Large intestine (tissue), 12 donors: ENCODE measurements around the gene VRK1. TPM values are rescaled to one million over a fixed set of nuclear protein-coding genes. Genes with fewer than 3 reads are reported as not detected.
A peak's percentile ranks its signal among the peaks of the same experiment; 100 is the strongest.

Experiments used
- DNase-seq, 2 donors: peaks; one replicate each; pipeline versions ENCODE4 v3.0.0 to v3.0.0-alpha.2; 2013
- H3K27ac ChIP-seq: one replicate; pipeline ENCODE4 v1.5.1; 2013; ENCODE audit warnings: low read length
- H3K27me3 ChIP-seq: 2 replicates; pipeline ENCODE4 v1.6.1; 2013; ENCODE audit warnings: low read length; ENCODE audit not compliant: control insufficient read depth, insufficient read depth
- H3K36me3 ChIP-seq: 2 replicates; pipeline ENCODE4 v1.6.1; 2013; ENCODE audit warnings: low read length; ENCODE audit not compliant: control insufficient read depth, insufficient read depth
- H3K4me1 ChIP-seq: one replicate; pipeline ENCODE4 v1.6.1; 2013; ENCODE audit warnings: low read length; ENCODE audit not compliant: control insufficient read depth, insufficient read depth
- H3K4me3 ChIP-seq: one replicate; pipeline ENCODE4 v1.5.1; 2013; ENCODE audit warnings: low read length
- H3K9me3 ChIP-seq: one replicate; pipeline ENCODE4 v1.6.1; 2013; ENCODE audit warnings: mild to moderate bottlenecking, low read depth, low read length, moderate library complexity; ENCODE audit not compliant: control insufficient read depth
- WGBS: methylation state at CpG from one replicate; pipeline ENCODE4 v1.1.5; 2013; ENCODE audit warnings: low lambda C conversion rate; ENCODE audit not compliant: insufficient coverage; 5-methylcytosine and 5-hydroxymethylcytosine counted together
- long read RNA-seq, 11 donors: transcript quantifications; one replicate each; lab custom pipeline, GENCODE V29; 2026
- polyA plus RNA-seq: library from polyadenylated mRNA; unstranded; fragments of 120-200 nt; gene quantifications from one replicate; pipeline ENCODE4 v1.2.1, GENCODE V29; 2013

Gene VRK1, protein sequence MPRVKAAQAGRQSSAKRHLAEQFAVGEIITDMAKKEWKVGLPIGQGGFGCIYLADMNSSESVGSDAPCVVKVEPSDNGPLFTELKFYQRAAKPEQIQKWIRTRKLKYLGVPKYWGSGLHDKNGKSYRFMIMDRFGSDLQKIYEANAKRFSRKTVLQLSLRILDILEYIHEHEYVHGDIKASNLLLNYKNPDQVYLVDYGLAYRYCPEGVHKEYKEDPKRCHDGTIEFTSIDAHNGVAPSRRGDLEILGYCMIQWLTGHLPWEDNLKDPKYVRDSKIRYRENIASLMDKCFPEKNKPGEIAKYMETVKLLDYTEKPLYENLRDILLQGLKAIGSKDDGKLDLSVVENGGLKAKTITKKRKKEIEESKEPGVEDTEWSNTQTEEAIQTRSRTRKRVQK
- 13.3 TPM for polyA plus RNA-seq
- long read RNA-seq, donor 1, transcript VRK1-201 (13 exons, 1,745 nt), result major isoform, 5 of 5 reads
- long read RNA-seq, donor 1, partial matches to known transcripts, result 0 of 5 reads
- long read RNA-seq, donor 1, other reads (novel, unspliced or antisense), result 0 of 5 reads
- long read RNA-seq, donor 2, transcript VRK1-201 (13 exons, 1,745 nt), result major isoform, 6 of 6 reads
- long read RNA-seq, donor 2, partial matches to known transcripts, result 0 of 6 reads
- long read RNA-seq, donor 2, other reads (novel, unspliced or antisense), result 0 of 6 reads
- long read RNA-seq, donor 3, result 0 reads
- long read RNA-seq, donor 4, partial matches to known transcripts, result 0 of 1 reads
- long read RNA-seq, donor 4, other reads (novel, unspliced or antisense), result 0 of 1 reads
- long read RNA-seq, donor 5, partial matches to known transcripts, result 0 of 4 reads
- long read RNA-seq, donor 5, other reads (novel, unspliced or antisense), result 0 of 4 reads
- long read RNA-seq, donor 6, partial matches to known transcripts, result 0 of 3 reads
- long read RNA-seq, donor 6, other reads (novel, unspliced or antisense), result 0 of 3 reads
- long read RNA-seq, donor 7, partial matches to known transcripts, result 0 of 1 reads
- long read RNA-seq, donor 7, other reads (novel, unspliced or antisense), result 0 of 1 reads
- long read RNA-seq, donor 8, transcript VRK1-201 (13 exons, 1,745 nt), result major isoform, 6 of 6 reads
- long read RNA-seq, donor 8, partial matches to known transcripts, result 0 of 6 reads
- long read RNA-seq, donor 8, other reads (novel, unspliced or antisense), result 0 of 6 reads
- long read RNA-seq, donor 9, partial matches to known transcripts, result 0 of 2 reads
- long read RNA-seq, donor 9, other reads (novel, unspliced or antisense), result 0 of 2 reads
- long read RNA-seq, donor 10, partial matches to known transcripts, result 0 of 6 reads
- long read RNA-seq, donor 10, other reads (novel, unspliced or antisense), result 0 of 6 reads
- long read RNA-seq, donor 11, partial matches to known transcripts, result 0 of 3 reads
- long read RNA-seq, donor 11, other reads (novel, unspliced or antisense), result 0 of 3 reads

DNA sequence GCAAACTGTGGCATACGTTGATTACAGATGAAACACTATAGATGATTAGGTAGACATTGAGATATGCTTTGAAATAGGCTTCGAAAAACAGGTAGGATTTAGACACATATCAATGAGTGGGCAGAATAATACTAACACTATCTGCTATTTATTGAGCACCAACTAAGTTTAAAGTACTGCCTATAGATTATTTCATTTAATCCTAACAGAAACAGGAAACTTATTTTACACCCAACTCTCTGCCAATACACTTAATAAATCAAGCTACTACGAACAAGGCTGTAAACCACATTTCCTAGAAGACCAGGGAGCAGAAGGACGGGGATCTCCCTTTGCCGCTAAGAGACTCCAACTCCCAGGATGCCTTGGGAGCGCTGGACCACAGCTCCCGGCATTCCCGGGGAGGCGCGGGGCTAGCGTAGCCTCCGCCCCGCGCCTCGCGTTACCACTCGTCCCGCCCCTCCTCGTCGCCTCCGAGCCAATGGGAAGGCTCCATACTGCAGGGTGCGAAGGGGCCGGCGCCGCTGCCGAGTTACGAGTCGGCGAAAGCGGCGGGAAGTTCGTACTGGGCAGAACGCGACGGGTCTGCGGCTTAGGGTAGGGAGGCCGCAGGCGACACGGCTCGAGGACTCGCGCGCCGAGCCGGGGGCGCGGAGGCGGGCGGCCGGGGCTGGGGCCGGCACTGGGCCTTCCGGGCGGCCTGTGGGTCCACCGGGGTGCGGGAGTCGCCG lies at the start of gene VRK1:
Gene VRK1, plus strand, starts transcription at position 532 of the 731 bp plus-strand sequence. CDS start 36,090 bp downstream, outside the sequence.
- peak within 1 kb of the TSS; percentile 66 for H3K4me3 ChIP-seq
- peaks cover 2% of the 10 kb centered on the region for H3K27me3 ChIP-seq
- H3K27ac ChIP-seq, result no peak within 1 kb of the TSS
- peaks cover 6% of the 10 kb centered on the region for H3K4me1 ChIP-seq
- peak; percentile 94 to 99 for DNase-seq
- H3K36me3 ChIP-seq, result no peaks in the 10 kb centered on the region
- H3K9me3 ChIP-seq, result no peaks in the 10 kb centered on the region
- WGBS, result 71% methylated on average over 2 of the region's 57 CpGs

DNA sequence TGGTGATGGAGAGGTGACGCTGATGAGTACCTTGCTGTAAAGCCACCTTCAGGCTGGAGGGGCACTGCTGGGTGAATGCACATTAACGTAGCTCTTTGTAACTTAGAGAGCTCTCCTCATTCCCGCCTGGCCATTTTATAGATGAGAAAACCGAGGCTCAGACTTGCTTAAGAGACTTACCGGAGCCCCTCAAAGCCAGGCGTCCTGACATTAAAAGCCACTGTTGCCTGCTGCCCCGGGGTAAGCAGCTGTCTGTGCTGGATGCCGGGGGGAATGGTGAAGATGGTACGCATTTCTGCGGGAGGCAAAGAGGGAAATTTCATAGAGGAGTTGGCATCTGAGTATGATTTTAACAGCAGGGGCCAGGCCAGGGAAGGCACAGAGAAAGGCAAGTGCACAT lies 49.6 kb upstream of the VRK1 start:
- Histone ChIP-seq H3K9me3 (no peaks in the 10 kb centered on the region), H3K27ac (no peak overlapping the region), H3K27me3 (peaks cover 37% of the 10 kb centered on the region), H3K4me3 (no peak overlapping the region), H3K36me3 (no peaks in the 10 kb centered on the region), H3K4me1 (no peaks in the 10 kb centered on the region)
- DNase-seq, result no peak
- WGBS, result no CpG with 5 or more reads among the region's 10 CpGs

DNA sequence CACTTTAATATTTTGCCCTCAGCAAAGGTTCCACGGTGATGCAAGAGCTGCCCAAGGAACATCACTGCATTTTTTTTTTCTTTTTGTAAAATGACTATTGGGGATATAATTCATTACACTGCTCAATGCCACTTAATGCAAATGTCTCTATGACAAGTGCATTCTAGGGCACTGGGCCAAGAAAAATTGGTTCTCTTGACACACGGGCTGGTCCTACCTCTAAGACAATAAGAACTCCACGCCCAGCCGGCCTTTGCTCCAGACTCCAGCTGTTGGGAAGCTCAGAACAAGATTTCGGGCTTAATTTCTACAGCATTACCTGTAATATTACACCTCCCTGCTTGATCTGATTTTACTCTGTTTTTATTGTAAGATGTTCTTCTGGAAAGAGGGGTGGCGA lies 48.8 kb upstream of the VRK1 start:
- DNase-seq, result peak in 1 of 2 donors; percentile 26
- WGBS, result 100% methylated on average over 1 of the region's 6 CpGs
- H3K27me3 ChIP-seq, result peaks cover 32% of the 10 kb centered on the region

DNA sequence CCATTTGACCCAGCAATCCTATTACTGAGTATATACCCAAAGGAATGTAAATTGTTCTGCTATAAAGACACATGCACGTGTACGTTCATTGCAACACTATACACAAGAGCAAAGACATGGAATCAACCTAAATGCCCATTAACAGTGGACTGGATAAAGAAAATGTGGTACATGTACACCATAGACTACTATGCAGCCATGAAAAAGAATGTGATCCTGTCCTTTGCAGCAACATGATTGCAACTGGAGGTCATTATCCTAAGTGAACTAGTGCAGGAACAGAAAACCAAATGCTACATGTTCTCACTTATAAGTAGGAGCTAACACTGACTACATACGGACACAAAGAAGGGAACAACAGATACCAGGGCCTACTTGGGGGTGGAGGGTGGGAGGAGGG lies 45.7 kb upstream of the VRK1 start:
- no peak for DNase-seq
- no CpG with 5 or more reads among the region's 3 CpGs for WGBS
- H3K4me3 ChIP-seq, result no peak overlapping the region
- H3K9me3 ChIP-seq, result no peaks in the 10 kb centered on the region
- H3K36me3 ChIP-seq, result no peaks in the 10 kb centered on the region
- peaks cover 11% of the 10 kb centered on the region for H3K27me3 ChIP-seq
- no peak overlapping the region for H3K27ac ChIP-seq
- no peaks in the 10 kb centered on the region for H3K4me1 ChIP-seq

More for the DNA sequence above, 48.8 kb upstream of the VRK1 start:
- Histone ChIP-seq H3K4me1 (no peaks in the 10 kb centered on the region), H3K27ac (no peak overlapping the region), H3K36me3 (no peaks in the 10 kb centered on the region), H3K9me3 (no peaks in the 10 kb centered on the region), H3K4me3 (no peak overlapping the region)

DNA sequence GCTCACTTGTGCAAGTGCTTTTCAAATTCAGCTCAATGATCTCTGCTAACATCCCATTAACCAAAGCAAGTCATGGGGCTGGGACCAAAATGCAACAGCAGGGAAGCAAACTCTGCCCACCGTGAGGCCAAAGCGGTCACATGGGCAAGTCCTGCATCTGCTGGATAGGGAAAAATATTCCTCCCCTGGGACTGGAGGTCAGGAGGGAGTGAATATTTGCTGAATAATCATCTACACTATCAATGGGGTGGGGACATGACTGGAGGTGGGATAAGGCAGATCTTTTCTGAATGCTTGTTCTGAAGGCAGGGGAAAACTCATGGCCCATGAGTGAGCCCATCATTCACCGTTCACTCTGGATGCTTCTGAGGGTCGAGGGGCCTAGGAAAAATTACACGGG lies 45.1 kb upstream of the VRK1 start:
- WGBS, result 100% methylated on average over 1 of the region's 5 CpGs
- Histone ChIP-seq H3K4me3 (no peak overlapping the region), H3K36me3 (no peaks in the 10 kb centered on the region), H3K4me1 (no peaks in the 10 kb centered on the region), H3K27ac (no peak overlapping the region), H3K9me3 (no peaks in the 10 kb centered on the region), H3K27me3 (peaks cover 7% of the 10 kb centered on the region)
- DNase-seq, result no peak

DNA sequence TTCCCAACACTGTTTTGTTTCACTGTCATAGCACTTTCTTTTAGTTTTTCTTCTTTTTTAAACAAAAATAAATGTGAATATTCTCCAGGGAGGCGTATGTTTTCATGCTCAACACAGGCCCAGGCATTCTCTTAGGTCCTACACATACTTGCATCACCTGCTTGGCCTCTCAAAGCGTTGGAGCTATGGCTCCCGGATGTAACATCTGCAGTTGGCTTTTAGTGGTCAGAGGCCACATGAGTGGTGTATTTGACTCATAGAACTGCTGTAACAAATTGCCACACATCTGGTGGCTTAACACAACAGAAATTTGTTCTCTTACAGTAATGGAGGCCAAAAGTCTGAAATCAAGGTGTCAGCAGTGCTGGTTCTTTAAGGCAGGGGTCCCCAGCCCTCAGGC lies 44.6 kb upstream of the VRK1 start:
- Histone ChIP-seq H3K4me1 (no peaks in the 10 kb centered on the region), H3K4me3 (no peak overlapping the region), H3K27ac (no peak overlapping the region), H3K36me3 (no peaks in the 10 kb centered on the region), H3K27me3 (peaks cover 5% of the 10 kb centered on the region), H3K9me3 (no peaks in the 10 kb centered on the region)
- no CpG with 5 or more reads among the region's 3 CpGs for WGBS
- no peak for DNase-seq

DNA sequence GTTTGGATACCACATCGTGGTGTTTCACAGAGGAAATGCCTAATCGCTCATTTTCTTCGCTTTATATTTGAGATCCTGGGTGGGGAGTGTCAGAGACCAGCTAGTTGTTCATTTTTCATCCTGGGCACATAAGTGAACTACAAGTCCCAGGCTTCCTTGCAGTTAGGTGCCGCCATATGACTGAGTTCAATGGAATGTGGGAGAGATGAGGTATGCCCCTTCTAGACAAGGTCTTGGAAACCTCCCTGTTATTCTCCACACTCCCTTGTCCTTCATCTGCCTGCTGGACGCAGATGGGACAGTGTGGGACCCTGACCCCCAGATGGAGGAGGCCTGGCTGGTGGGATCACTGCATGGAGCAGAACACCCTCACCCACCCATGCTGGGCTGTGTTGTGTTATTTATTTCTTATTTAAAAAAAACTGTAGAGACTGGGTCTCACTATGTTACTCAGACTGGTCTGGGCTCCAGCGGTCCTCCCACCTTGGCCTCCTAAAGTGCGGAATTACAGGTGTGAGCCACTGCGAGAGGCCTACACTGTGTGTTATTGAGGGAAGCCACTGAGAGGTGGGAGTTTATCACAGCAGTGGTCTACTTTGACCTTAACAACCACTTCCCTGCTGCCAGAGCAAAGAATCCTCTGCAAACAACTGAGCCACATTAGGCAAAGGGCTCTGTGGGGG lies 42.9 kb upstream of the VRK1 start:
- H3K4me3 ChIP-seq, result no peak overlapping the region
- peaks cover 8% of the 10 kb centered on the region for H3K27me3 ChIP-seq
- no peaks in the 10 kb centered on the region for H3K9me3 ChIP-seq
- no peak overlapping the region for H3K27ac ChIP-seq
- DNase-seq, result no peak
- H3K4me1 ChIP-seq, result no peaks in the 10 kb centered on the region
- no CpG with 5 or more reads among the region's 8 CpGs for WGBS
- H3K36me3 ChIP-seq, result no peaks in the 10 kb centered on the region

DNA sequence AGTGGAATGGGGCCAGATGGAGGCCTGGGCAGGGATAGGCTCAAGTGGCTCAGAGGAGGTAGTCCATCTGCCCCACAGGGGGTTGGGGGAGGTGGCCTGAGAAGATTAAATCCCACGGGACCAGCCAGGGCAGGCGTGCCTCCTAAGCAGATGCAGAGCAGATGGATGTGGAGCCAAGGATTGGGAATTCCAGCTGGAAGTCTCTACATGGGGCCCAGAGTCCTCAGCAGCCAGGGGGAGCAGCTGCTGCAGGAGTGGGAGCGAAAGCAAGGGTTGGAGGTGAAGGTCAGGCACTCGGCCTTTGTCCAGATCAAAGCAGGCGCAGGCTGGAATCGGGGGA lies 42.4 kb upstream of the VRK1 start:
- H3K27me3 ChIP-seq, result peaks cover 10% of the 10 kb centered on the region

DNA sequence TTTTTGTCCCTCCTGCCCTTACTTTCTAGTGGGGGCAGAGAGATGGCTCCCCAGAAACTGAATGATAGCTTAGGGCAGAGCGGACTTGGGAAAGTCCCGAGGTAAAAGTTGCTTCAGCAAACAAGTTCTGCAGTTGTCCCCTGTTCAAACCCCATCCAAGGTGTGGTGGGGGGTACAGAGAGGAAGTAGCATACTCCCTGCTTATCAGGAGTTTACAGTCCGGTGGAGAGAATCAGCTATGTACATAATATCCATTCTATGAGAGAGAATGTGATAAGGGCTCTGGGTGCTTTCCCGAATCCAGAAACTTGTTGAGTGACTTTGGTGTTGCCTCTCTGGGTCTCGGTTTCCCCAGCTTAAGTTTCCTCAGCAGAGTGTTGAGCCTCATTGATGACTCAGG lies 40.4 kb upstream of the VRK1 start:
- H3K4me1 ChIP-seq, result no peaks in the 10 kb centered on the region
- no CpG with 5 or more reads among the region's 5 CpGs for WGBS
- H3K9me3 ChIP-seq, result no peaks in the 10 kb centered on the region
- DNase-seq, result no peak
- no peak overlapping the region for H3K4me3 ChIP-seq
- H3K27me3 ChIP-seq, result peaks cover 15% of the 10 kb centered on the region
- H3K27ac ChIP-seq, result no peak overlapping the region
- no peaks in the 10 kb centered on the region for H3K36me3 ChIP-seq

More for the DNA sequence above, 42.4 kb upstream of the VRK1 start:
- H3K36me3 ChIP-seq, result no peaks in the 10 kb centered on the region
- no CpG with 5 or more reads among the region's 6 CpGs for WGBS
- DNase-seq, result no peak
- no peaks in the 10 kb centered on the region for H3K9me3 ChIP-seq
- no peak overlapping the region for H3K27ac ChIP-seq
- H3K4me1 ChIP-seq, result no peaks in the 10 kb centered on the region
- H3K4me3 ChIP-seq, result no peak overlapping the region
